HTERT RPE-1 (cell line): ENCODE measurements around the gene CD59.
"Not testable (repeated sequence)": the region's sequence is repeated elsewhere in the genome, so short reads cannot be mapped to it uniquely, and the experiment has no call there.

ENCODE experiments used
- in situ Hi-C: fragments of 300-500 bp; cut with MboI; formaldehyde crosslinking; loops from 4 replicates; pipeline ENCODE4 v1.14.3; 2020; ENCODE audit warnings: low sequenced_read_pairs

CD59 gene

GRCh38 chr11:33716243-33716642, 20.0 kb downstream of the CD59 start:
- in situ Hi-C loops: no loop called here

- in situ Hi-C loops: no loop called here
These were observed 22.3 kb downstream of the CD59 start for GRCh38 chr11:33713856-33714398.

- in situ Hi-C loops: no loop called here
These were observed 22.9 kb downstream of the CD59 start for GRCh38 chr11:33713151-33713855.

DNA sequence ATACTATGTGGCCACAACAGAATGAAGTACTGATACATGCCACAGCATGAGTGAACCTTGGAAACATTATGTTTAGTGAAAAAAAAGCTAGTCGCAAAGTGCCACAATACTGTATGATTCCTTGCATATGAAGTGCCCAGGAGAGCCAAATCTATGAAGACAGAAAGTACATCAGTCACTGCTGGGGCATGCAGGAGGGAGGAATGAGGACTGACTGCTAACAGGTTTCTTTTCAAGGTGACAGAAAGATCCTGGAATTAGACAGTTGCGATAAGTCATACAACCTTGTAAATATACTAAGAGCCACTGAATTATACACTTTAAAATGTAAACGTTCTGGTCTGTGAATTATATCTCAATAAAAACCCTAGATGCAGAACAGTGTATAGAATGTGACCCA, 23.8 kb downstream of the CD59 start:
- in situ Hi-C loops: no loop called here

- in situ Hi-C loops: no loop called here
These were observed 26.8 kb downstream of the CD59 start for GRCh38 chr11:33709466-33709865.

DNA sequence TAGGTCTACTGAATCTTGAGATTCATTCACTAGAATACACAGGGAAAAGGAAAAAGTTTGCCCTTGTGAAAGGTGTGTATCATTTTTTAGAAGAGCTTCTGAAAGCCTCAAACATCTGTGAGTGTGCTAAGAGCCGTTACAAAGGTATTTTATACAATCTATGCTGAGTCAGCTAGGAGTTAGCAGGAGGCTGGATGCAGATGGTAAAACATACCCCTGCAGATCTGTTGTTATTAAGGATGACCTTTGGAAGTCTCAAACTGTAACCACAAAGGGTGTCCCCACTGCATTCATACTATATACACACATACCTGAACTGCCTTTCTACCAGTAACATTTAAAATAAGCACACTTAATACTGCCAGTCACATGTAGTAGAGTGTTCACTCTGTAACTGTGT, 27.2 kb downstream of the CD59 start:
- in situ Hi-C loops: no loop called here

- in situ Hi-C loops: not testable (repeated sequence)
These were observed 28.4 kb downstream of the CD59 start for GRCh38 chr11:33707831-33708230.

DNA sequence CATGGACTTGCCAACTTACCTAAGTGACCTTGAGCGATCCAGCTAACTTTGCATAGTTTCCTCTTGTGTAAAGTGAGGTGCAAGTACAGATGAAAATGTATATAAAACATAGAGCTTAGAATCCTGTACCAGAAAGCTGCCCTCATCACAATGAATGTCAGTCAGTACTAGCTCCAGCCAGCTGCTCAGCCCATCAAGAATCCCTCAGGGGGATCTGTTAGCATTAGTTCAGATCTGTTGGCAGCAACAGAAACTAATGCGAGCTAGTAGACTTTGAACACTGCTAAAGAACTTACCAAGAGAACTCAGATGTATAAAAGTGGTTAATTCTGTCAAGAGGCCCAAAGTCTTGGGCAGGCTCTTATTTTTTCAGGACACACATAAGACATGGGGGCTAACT, 29.3 kb downstream of the CD59 start:
- in situ Hi-C loops: no loop called here

DNA sequence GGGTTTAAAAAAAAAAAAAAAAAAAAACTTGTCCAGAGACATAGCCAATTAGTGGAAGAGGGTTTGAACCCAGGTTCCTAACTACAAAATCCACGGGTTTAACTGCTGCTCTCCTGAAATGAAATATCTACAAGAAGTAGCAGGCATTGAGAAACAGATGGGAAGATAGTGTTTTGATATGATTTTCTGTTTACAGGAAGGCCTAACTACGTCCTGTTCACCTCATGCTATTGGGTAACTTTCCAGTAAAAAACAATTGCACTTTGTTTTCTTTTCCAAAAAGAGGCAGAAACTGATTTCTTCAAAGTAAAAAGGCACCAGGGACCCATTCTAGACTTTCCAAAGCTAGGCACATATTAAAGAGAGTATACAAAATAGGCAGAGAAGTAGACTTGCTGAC, 29.7 kb downstream of the CD59 start:
- in situ Hi-C loops: no loop called here

DNA sequence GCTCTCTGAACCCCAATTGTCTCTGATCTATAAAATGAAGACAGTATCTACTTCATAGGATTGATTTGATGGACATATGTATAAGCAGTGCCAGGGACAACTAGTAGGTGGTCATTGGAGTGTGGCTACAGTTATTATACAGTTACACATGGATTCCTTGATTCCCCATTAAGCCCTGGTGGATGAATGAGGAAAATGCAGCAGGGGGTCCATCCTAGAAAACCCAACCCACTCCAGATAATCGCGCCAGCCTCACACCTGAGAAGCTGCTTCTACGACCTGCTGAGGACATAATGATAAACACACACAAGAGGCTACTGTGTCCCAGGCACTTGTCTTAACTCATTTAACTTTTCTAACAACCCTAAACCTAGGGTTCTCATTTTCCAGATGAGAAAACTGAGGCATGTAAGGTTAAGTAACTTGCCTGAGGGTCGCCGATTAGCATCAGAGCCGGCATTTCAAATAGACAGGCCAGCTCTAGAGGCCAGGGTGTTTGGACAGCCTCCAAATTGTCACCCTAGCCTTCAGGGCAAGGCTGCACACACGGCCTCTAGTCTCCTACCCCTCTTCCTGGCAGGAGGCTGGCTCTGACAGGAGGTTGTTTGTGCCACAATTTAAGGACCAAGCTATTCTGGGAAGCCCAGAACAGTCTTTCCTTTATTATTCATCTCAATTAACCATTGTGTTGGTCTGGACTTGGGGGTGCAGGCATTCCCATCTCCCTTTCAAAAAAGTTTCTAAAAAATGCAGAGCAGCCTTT, 31.8 kb downstream of the CD59 start:
- in situ Hi-C loops: no loop called here

DNA sequence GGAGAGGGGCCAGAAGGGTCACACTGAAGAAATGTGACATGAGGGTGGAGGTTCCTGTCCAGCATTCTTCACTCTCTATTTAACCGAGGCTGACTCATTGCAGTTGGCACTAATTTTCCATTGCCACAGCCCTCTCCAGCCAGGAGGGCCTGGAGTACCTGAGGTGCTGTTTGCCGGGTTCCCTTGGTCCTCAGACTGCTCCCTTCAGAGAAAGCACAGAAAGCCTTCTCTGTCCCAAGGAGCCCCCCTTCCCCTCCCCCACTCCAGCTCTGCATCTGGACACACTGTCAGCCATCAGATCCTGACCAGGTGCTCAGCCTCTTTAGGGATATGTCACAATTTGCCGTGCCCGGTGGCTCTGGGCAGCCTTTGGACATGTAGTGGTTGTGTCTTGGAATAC, 32.4 kb downstream of the CD59 start:
- in situ Hi-C loops: no loop called here

DNA sequence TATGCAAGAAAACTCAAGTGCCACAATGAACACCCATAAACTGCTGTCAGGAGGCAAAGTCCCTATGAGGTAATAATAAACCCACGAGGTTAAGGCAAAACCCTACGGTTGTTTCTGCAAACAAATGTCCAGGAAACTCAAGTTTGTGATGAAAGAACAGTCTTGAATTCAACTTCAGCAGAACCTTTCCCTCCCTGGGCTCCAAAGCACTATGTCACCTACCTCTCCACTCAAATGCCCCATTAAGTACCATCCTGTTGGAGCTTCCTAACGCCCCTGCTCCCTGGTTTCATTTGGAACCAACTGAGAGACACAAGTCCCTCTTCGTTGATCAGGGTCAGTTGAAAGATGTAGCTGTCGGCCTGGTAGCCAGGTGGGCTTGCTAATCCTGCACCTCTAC, 33.0 kb downstream of the CD59 start:
- in situ Hi-C loops: no loop called here

GRCh38 chr11:33701302-33702230, 34.7 kb downstream of the CD59 start:
- in situ Hi-C loops: no loop called here

DNA sequence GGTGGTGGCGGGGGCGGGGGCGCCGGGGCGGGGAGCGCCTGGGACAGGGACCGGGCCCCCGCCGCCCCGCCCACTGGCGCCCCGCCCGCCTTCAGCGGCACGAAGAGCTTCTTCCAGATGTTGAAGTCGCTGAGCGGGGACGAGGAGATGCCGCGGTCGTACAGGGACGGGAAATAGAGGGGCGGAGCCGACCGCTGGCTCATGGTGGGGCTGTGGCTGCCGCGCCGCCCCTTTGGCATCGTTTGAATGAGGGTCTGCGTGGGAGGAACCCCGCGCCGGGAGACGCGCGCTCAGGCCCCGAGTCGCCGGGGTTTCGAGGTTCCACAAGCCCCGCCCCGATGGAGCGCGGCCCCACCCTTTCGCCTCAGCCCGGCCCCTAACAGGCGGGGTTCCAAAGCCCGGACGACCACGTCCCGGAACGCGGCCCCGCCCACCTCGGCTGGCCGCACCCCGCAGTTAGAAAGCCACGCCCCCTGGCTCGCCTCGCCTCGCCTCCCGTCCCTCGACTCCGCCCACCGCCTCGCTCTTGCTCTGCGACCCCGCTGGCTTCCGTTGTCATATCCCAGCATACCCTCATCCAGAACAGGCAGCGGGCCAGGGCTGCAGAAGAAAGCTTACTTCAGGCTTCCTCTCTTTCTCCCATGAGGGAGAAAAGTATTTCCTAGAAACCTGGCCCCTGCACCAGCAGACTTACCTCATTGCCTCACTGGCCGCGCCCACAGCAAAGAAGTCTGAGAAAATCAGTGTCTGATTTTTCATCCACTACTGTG, 35.5 kb downstream of the CD59 start, which contains the start of gene C11orf91:
Gene C11orf91 (minus strand): TSS at position 325 of the 770 bp plus-strand sequence. CDS start 86 bp downstream, at position 239.
- in situ Hi-C loops: no loop called here

DNA sequence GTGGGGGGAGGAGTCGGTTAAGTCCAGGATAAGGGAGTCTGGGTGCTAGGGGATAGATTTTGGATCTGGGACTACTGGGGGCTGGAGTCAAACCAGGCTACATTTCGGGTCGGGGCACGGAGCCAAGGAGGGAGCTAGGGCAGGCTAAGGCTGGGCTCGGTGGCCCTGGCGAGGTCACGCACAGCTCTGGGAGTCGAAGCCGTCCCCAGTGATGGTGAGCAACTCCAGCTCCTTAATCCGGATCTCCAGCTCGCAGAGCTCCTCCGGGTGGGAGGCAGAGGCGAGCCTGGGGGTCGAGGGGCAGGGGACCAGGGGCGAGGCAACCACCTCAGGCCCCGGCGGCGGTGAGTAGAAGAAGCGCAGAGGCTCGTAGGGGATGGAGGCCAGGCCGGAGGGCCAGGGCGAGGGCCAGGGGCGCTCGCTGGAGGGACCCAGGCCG, 36.1 kb downstream of the CD59 start:
- in situ Hi-C loops: no loop called here

GRCh38 chr11:33699515-33700062, 36.6 kb downstream of the CD59 start:
- in situ Hi-C loops: no loop called here

- in situ Hi-C loops: no loop called here
These were observed 37.3 kb downstream of the CD59 start for GRCh38 chr11:33698921-33699320.

DNA sequence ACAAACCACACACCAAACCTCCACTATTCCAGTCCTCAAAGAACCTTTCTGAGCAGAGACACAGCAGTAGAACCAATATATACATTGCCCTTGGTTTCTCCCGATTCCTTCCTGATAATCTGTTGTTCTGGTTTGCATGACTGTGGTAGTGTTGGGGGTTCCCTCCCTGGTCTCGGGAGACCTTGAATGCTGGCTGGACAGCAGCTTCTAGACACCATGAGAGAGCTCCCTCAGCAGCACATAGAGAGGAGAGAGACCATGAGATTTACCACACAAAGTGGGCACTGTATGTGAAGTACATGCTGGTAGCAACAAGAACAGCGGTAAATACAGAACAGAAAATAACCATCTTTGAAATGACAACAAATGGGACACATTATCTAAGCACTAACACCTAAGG, 38.2 kb downstream of the CD59 start:
- in situ Hi-C loops: no loop called here

DNA sequence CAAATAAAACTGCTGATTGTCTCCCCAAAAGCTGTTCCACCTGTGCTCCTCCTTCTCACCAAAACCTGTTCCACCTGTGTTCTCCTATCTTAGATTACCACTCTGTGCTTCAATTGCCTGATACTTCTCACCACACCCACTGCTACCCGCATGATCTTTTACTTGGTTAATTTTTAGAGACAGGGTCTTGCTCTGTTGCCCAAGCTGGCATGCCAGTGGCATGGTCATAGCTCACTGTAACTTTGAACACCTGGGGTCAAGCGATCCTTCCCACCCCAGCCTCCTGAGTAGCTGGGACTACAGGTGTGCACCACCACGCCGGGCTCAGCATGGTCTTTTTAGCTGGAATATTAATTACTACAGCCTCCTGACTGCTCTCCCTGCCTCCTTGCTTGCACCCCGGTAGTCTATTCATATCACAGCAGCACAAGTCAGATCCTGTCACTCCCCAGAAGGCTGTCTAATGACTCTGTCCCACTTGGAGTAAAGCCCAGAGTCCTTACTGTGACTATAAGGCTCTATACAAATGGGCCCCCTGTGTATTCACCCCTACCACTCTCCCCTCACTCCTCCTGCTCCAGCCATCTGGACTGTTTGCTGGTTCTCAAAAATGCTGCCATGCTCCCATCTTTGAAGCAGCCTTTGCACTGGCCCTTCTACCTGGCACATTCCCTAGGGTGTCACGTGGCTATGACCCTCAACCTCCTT, 39.1 kb downstream of the CD59 start:
- in situ Hi-C loops: no loop called here
